Duodenal mucosa (tissue), 2 donors: ENCODE measurements around the gene FAM3B.

ENCODE experiments used
- H3K27ac ChIP-seq: one replicate; pipeline ENCODE4 v1.7.0; 2013; ENCODE audit warnings: low read depth, low read length
- H3K27me3 ChIP-seq, 2 donors: one replicate each; pipeline ENCODE4 v1.7.0; 2013; ENCODE audit warnings: low read length in 2 of 2, control low read depth in 1 of 2; ENCODE audit not compliant: insufficient read depth in 2 of 2, control insufficient read depth in 1 of 2
- H3K36me3 ChIP-seq, 2 donors: one replicate each; pipeline ENCODE4 v1.7.0; 2013; ENCODE audit warnings: low read length in 2 of 2, control low read depth in 1 of 2; ENCODE audit not compliant: insufficient read depth in 2 of 2, control insufficient read depth in 1 of 2
- H3K4me1 ChIP-seq, 2 donors: one replicate each; pipeline ENCODE4 v1.7.0; 2013; ENCODE audit warnings: low read length in 2 of 2, control low read depth in 1 of 2; ENCODE audit not compliant: insufficient read depth in 2 of 2, control insufficient read depth in 1 of 2
- H3K4me3 ChIP-seq, 2 donors: one replicate each; pipeline ENCODE4 v1.7.0; 2013; ENCODE audit warnings: low read length in 2 of 2, low read depth in 1 of 2
- H3K9ac ChIP-seq, 2 donors: one replicate each; pipeline ENCODE4 v1.7.0; 2013; ENCODE audit warnings: low read length in 2 of 2, low read depth in 1 of 2
- H3K9me3 ChIP-seq, 2 donors: one replicate each; pipeline ENCODE4 v1.7.0; 2013; ENCODE audit warnings: low read length in 2 of 2, control low read depth in 1 of 2; ENCODE audit not compliant: control insufficient read depth in 1 of 2

FAM3B gene

GRCh38 chr21:41396558-41397075 lies 80.0 kb downstream of the FAM3B start:
- H3K27ac ChIP-seq = no peak overlapping the region
- H3K27me3 ChIP-seq = no peaks in the 10 kb centered on the region
- H3K4me3 ChIP-seq = no peak overlapping the region
- H3K4me1 ChIP-seq = no peaks in the 10 kb centered on the region
- no peak overlapping the region for H3K9ac ChIP-seq
- H3K36me3 ChIP-seq = peaks cover 3 to 44% of the 10 kb centered on the region in 2 donors
- H3K9me3 ChIP-seq = no peaks in the 10 kb centered on the region

DNA sequence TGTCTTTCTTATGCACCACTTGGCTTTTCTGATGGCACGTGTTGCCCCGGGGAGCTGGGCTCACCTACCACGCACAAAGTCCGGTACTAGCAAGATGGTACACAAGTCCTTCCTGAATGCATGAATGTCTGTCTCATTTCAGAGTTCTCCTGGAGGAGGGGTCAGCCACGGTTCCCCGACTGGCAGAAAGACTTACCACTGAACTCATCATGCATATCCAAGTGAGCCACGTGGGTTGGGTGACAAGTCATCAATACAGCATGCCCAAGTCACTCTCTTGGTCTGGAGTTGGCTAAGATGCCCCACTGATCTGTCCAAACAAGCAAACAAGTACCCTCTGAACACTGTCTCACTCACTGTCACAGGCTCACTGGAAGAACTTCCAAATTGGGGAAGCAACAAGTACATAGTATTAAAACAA lies 80.9 kb downstream of the FAM3B start:
- no peaks in the 10 kb centered on the region for H3K27me3 ChIP-seq
- no peaks in the 10 kb centered on the region for H3K4me1 ChIP-seq
- peaks cover 3 to 52% of the 10 kb centered on the region in 2 donors for H3K36me3 ChIP-seq
- no peak overlapping the region for H3K27ac ChIP-seq
- no peaks in the 10 kb centered on the region for H3K9me3 ChIP-seq
- H3K4me3 ChIP-seq = no peak overlapping the region
- no peak overlapping the region for H3K9ac ChIP-seq

GRCh38 chr21:41398251-41398650 lies 81.7 kb downstream of the FAM3B start:
- H3K27ac ChIP-seq = no peak overlapping the region

GRCh38 chr21:41398831-41399230 lies 82.2 kb downstream of the FAM3B start:
- Histone ChIP-seq H3K9me3 (no peaks in the 10 kb centered on the region), H3K36me3 (peaks cover 3 to 64% of the 10 kb centered on the region in 2 donors), H3K9ac (no peak overlapping the region), H3K27ac (no peak overlapping the region), H3K4me3 (no peak overlapping the region), H3K27me3 (no peaks in the 10 kb centered on the region), H3K4me1 (no peaks in the 10 kb centered on the region)

More at GRCh38 chr21:41398251-41398650, 81.7 kb downstream of the FAM3B start:
- Histone ChIP-seq H3K9me3 (no peaks in the 10 kb centered on the region), H3K9ac (no peak overlapping the region), H3K4me3 (no peak overlapping the region), H3K27me3 (no peaks in the 10 kb centered on the region), H3K36me3 (peaks cover 3 to 60% of the 10 kb centered on the region in 2 donors), H3K4me1 (no peaks in the 10 kb centered on the region)

GRCh38 chr21:41399246-41399800 lies 82.7 kb downstream of the FAM3B start:
- no peak overlapping the region for H3K4me3 ChIP-seq
- no peaks in the 10 kb centered on the region for H3K4me1 ChIP-seq
- no peaks in the 10 kb centered on the region for H3K9me3 ChIP-seq
- no peak overlapping the region for H3K9ac ChIP-seq
- peaks cover 3 to 69% of the 10 kb centered on the region in 2 donors for H3K36me3 ChIP-seq
- no peak overlapping the region for H3K27ac ChIP-seq
- no peaks in the 10 kb centered on the region for H3K27me3 ChIP-seq

DNA sequence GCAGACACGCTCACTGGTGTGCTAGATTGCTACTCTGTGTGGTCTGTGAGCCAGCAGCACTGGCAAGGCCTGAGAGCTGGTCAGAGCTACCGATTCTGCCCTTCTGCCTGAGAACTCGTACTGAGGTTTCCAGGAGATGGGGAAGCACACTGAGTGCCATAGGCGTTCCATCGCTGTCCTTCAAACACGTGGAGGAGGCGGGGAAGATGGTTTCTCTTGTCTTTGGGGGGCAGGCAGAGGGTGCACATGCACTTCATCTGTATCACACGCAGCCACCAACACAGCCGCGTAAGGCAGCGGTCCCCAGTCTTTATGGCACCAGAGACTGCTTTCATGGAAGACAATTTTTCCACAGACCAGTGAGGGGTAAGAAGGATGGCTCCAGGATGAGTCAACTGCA lies 85.6 kb downstream of the FAM3B start:
- Histone ChIP-seq H3K27ac (no peak overlapping the region), H3K27me3 (no peaks in the 10 kb centered on the region), H3K36me3 (peaks cover 5 to 63% of the 10 kb centered on the region in 2 donors)

DNA sequence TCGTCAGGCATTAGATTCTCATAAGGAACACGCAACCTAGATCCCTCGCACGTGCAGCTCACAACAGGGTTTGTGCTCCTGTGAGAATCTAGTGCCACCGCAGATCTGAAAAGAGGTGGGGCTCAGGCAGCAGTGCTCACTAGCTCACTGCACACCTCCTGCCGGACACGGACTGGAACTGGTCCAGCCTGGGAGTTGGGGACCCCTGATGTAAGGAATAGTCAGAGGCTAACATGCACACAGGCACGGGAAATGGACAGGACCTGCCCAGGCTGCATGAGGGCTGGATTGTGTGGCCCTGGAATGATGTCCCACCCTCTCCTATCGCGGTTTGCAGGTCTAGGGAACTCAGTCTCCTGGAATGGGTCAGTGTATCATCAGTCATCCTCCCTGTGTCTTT lies 86.2 kb downstream of the FAM3B start:
- H3K9ac ChIP-seq = no peak overlapping the region

More for the DNA sequence above, 85.6 kb downstream of the FAM3B start:
- Histone ChIP-seq H3K4me1 (no peaks in the 10 kb centered on the region), H3K9me3 (no peaks in the 10 kb centered on the region), H3K4me3 (no peak overlapping the region), H3K9ac (no peak overlapping the region)

GRCh38 chr21:41403331-41403730 lies 86.7 kb downstream of the FAM3B start:
- Histone ChIP-seq H3K4me1 (no peaks in the 10 kb centered on the region), H3K4me3 (no peak overlapping the region), H3K9me3 (no peaks in the 10 kb centered on the region), H3K27me3 (no peaks in the 10 kb centered on the region), H3K27ac (no peak overlapping the region), H3K36me3 (peaks cover 7 to 62% of the 10 kb centered on the region in 2 donors), H3K9ac (no peak overlapping the region)

More for the DNA sequence above, 86.2 kb downstream of the FAM3B start:
- no peak overlapping the region for H3K27ac ChIP-seq
- no peaks in the 10 kb centered on the region for H3K9me3 ChIP-seq
- H3K27me3 ChIP-seq = no peaks in the 10 kb centered on the region
- H3K4me1 ChIP-seq = no peaks in the 10 kb centered on the region
- peaks cover 5 to 60% of the 10 kb centered on the region in 2 donors for H3K36me3 ChIP-seq
- H3K4me3 ChIP-seq = no peak overlapping the region

DNA sequence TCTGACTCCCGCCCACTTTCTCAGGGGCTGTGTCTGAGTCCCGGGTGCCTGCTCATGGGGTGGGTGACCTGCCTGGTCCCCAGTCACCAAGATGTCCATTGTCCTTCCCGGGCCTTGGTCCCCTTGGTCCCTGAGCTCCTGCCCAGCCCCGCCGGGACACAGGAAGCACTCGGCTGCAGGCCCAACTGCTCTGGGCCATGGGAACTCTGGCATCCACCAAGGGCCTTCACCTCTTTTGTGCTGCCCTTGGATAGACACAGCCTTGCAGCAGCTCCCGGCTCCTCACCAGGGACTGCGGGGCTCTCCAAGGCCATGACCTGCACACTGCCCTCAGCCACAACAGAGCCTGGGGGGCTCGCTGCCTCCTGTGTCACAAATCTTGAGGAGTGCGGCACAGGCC lies 87.4 kb downstream of the FAM3B start:
- Histone ChIP-seq H3K27me3 (no peaks in the 10 kb centered on the region), H3K9me3 (no peaks in the 10 kb centered on the region), H3K4me3 (no peak overlapping the region), H3K27ac (no peak overlapping the region), H3K4me1 (no peaks in the 10 kb centered on the region), H3K36me3 (peaks cover 4 to 62% of the 10 kb centered on the region in 2 donors), H3K9ac (no peak overlapping the region)

GRCh38 chr21:41405321-41405720 lies 88.7 kb downstream of the FAM3B start:
- H3K9me3 ChIP-seq = no peaks in the 10 kb centered on the region
- no peak overlapping the region for H3K27ac ChIP-seq
- H3K9ac ChIP-seq = no peak overlapping the region
- H3K4me3 ChIP-seq = no peak overlapping the region
- peaks cover 10 to 59% of the 10 kb centered on the region in 2 donors for H3K36me3 ChIP-seq
- H3K4me1 ChIP-seq = no peaks in the 10 kb centered on the region
- no peaks in the 10 kb centered on the region for H3K27me3 ChIP-seq
